Bronchial epithelial cell (primary cell): ENCODE measurements around the gene SLC25A13. TPM values are rescaled to one million over a fixed set of nuclear protein-coding genes. Genes with fewer than 3 reads are reported as not detected.

ENCODE experiments used
- DNase-seq: peaks from one replicate; pipeline ENCODE4 v3.0.0-alpha.2; 2010; ENCODE audit warnings: low read depth
- FAIRE-seq: peaks from 2 replicates; lab custom pipeline; 2011; peaks lifted over from hg19 to GRCh38; lab: Jason Lieb, UNC
- H3K27me3 ChIP-seq: 2 replicates; pipeline ENCODE4 v1.5.1; 2011; ENCODE audit warnings: low read length; ENCODE audit not compliant: control insufficient read depth, insufficient read depth
- H3K36me3 ChIP-seq: 2 replicates; pipeline ENCODE4 v1.5.1; 2011; ENCODE audit warnings: low read length; ENCODE audit not compliant: control insufficient read depth, insufficient read depth
- H3K4me3 ChIP-seq: 2 replicates; pipeline ENCODE4 v1.5.1; 2011; ENCODE audit warnings: mild to moderate bottlenecking, low read depth, low read length, control low read depth
- CTCF ChIP-seq: IDR thresholded peaks from 2 replicates; pipeline ENCODE4 v1.5.1; 2011; ENCODE audit warnings: mild to moderate bottlenecking, moderate library complexity, low read length, control low read depth, inconsistent platforms; ENCODE audit not compliant: insufficient read depth, severe bottlenecking
- total RNA-seq: library from RNA; depleted of rRNA; stranded (reverse); fragments of >200 nt; gene quantifications from 2 replicates; pipeline ENCODE4 v1.2.1, GENCODE V29; 2014

The SLC25A13 gene
- total RNA-seq, 1 donor from 2014 or later: 16.6 TPM

- peaks cover 1% of the 10 kb centered on the region for H3K36me3 ChIP-seq
- FAIRE-seq (no peak), DNase-seq (no peak)
- no peaks in the 10 kb centered on the region for H3K27me3 ChIP-seq
- TF ChIP-seq CTCF: no peak
- H3K4me3 ChIP-seq: no peak overlapping the region
Observed at GRCh38 chr7:96177353-96177752, 144.5 kb downstream of the SLC25A13 start.

- FAIRE-seq: no peak
- TF ChIP-seq CTCF: no peak
- peaks cover 1% of the 10 kb centered on the region for H3K36me3 ChIP-seq
Observed at GRCh38 chr7:96174812-96175211, 147.1 kb downstream of the SLC25A13 start.

GRCh38 chr7:96173781-96174180 is 148.1 kb downstream of the SLC25A13 start:
- Histone ChIP-seq H3K36me3 (peaks cover 1% of the 10 kb centered on the region), H3K4me3 (no peak overlapping the region), H3K27me3 (no peaks in the 10 kb centered on the region)
- DNase-seq (no peak), FAIRE-seq (no peak)
- no peak for TF ChIP-seq CTCF

More at GRCh38 chr7:96174812-96175211, 147.1 kb downstream of the SLC25A13 start:
- no peaks in the 10 kb centered on the region for H3K27me3 ChIP-seq
- H3K4me3 ChIP-seq: no peak overlapping the region
- no peak for DNase-seq

GRCh38 chr7:96169439-96169838 is 152.5 kb downstream of the SLC25A13 start:
- no peaks in the 10 kb centered on the region for H3K27me3 ChIP-seq
- no peak for FAIRE-seq

GRCh38 chr7:96167424-96167823 is 154.5 kb downstream of the SLC25A13 start:
- H3K4me3 ChIP-seq: no peak overlapping the region
- H3K36me3 ChIP-seq: peaks cover 2% of the 10 kb centered on the region
- FAIRE-seq: no peak
- no peak for TF ChIP-seq CTCF
- H3K27me3 ChIP-seq: no peaks in the 10 kb centered on the region
- no peak for DNase-seq

More at GRCh38 chr7:96169439-96169838, 152.5 kb downstream of the SLC25A13 start:
- Histone ChIP-seq H3K36me3 (peaks cover 2% of the 10 kb centered on the region), H3K4me3 (no peak overlapping the region)
- no peak for TF ChIP-seq CTCF
- DNase-seq: no peak

GRCh38 chr7:96161897-96162296 is 160.0 kb downstream of the SLC25A13 start:
- DNase-seq (peak; percentile 82), FAIRE-seq (no peak)
- no peak for TF ChIP-seq CTCF
- Histone ChIP-seq H3K27me3 (no peaks in the 10 kb centered on the region), H3K4me3 (no peak overlapping the region), H3K36me3 (no peaks in the 10 kb centered on the region)
